ENCODE measurements around the gene STAMBP.

Gene STAMBP

GRCh38 chr2:73825408-73825807, 3.4 kb upstream of the STAMBP start:
- Mint-ChIP-seq H3K9me3 (no peaks in the 10 kb centered on the region), H3K36me3 (ENCODE audit: low read depth) (peaks cover 5% of the 10 kb centered on the region), H3K4me1 (peaks cover 48% of the 10 kb centered on the region), H3K27ac (no peak overlapping the region), H3K27me3 (no peaks in the 10 kb centered on the region), H3K4me3 (no peak overlapping the region)
- no peak for ATAC-seq
- DNase-seq: no peak

DNA sequence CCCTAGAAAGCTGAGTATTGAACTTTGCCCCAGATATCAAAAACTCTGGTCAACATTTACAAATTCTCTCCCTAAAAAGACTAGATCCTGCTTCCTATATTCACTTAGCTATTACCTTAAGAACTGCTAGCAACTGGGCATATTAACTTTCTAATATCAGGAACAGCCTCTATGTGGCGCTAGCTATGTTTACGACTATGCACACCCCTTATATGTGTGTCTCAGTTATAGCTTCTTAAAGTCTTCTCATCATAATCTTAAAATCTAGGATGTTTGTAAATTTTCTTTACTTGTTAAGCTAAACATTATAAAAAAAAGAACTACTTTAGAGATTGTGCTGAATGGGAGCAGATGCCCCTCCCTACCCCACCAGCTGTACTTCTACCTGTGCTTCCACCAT, 1.7 kb upstream of the STAMBP start:
- DNase-seq: no peak
- H3K4me1 Mint-ChIP-seq: peaks cover 47% of the 10 kb centered on the region

DNA sequence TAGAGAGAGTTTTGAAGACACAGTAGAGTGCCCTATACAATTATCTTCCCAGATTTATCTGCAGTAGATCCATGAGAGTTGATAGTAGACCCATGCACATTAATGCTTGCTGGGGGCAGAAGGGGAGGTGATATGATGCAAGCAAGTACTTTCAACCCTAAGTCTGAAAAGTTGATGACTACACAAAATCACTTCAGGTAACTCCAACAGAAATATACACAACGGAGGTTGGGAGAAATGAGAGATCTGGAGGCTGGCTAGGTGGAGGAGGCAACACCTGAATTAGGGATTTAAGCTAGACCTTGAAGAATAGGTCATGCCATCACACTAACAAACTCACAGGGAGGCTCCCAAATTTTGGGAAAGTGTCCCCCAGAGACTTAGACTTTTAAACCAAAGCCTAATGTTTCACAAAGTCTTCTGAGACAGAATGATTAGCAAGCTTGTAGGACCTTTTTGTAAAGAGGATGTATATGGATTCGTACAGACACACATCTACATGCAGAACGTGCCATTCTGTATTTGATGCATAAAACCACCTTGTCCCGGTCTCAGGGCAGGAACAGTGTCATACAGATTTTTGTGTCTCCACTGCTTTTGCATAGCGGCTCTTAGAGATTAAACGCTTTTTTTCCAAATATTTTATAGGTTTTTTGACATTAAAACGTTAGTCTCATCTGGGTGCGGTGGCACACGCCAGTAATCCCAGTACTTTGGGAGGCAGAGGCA, 937 bp upstream of the STAMBP start:
- Mint-ChIP-seq H3K27me3 (no peaks in the 10 kb centered on the region), H3K36me3 (ENCODE audit: low read depth) (peaks cover 15% of the 10 kb centered on the region), H3K4me3 (peak overlapping the region; percentile 91), H3K4me1 (peaks cover 47% of the 10 kb centered on the region), H3K27ac (no peak overlapping the region), H3K9me3 (peaks cover 4% of the 10 kb centered on the region)
- no peak for ATAC-seq
- DNase-seq: no peak

More for the DNA sequence above, 1.7 kb upstream of the STAMBP start:
- no peaks in the 10 kb centered on the region for H3K9me3 Mint-ChIP-seq
- peaks cover 7% of the 10 kb centered on the region for H3K36me3 Mint-ChIP-seq (ENCODE audit: low read depth)
- no peak overlapping the region for H3K4me3 Mint-ChIP-seq
- H3K27me3 Mint-ChIP-seq: no peaks in the 10 kb centered on the region
- ATAC-seq: no peak
- H3K27ac Mint-ChIP-seq: no peak overlapping the region

GRCh38 chr2:73828389-73828817, 358 bp upstream of the STAMBP start:
- peak overlapping the region; percentile 91 for H3K4me3 Mint-ChIP-seq
- peaks cover 20% of the 10 kb centered on the region for H3K36me3 Mint-ChIP-seq (ENCODE audit: low read depth)
- ATAC-seq: no peak
- no peak for DNase-seq
- H3K27me3 Mint-ChIP-seq: no peaks in the 10 kb centered on the region
- H3K4me1 Mint-ChIP-seq: peaks cover 48% of the 10 kb centered on the region
- H3K27ac Mint-ChIP-seq: peak overlapping the region; percentile 97
- H3K9me3 Mint-ChIP-seq: peaks cover 4% of the 10 kb centered on the region

- peaks cover 34% of the 10 kb centered on the region for H3K36me3 Mint-ChIP-seq (ENCODE audit: low read depth)
- peak overlapping the region; percentile 91 for H3K4me3 Mint-ChIP-seq
- no peak for DNase-seq
- peak overlapping the region; percentile 97 for H3K27ac Mint-ChIP-seq
- ATAC-seq: peak; percentile 88
- H3K27me3 Mint-ChIP-seq: no peaks in the 10 kb centered on the region
- H3K9me3 Mint-ChIP-seq: peaks cover 4% of the 10 kb centered on the region
- H3K4me1 Mint-ChIP-seq: peaks cover 52% of the 10 kb centered on the region
Measured at GRCh38 chr2:73830871-73831401, 2.2 kb downstream of the STAMBP start.

GRCh38 chr2:73832930-73833329, 4.2 kb downstream of the STAMBP start:
- ATAC-seq (no peak), DNase-seq (no peak)
- no peaks in the 10 kb centered on the region for H3K27me3 Mint-ChIP-seq
- H3K36me3 Mint-ChIP-seq (ENCODE audit: low read depth): peaks cover 38% of the 10 kb centered on the region
- H3K4me3 Mint-ChIP-seq: peak overlapping the region; percentile 6
- peaks cover 49% of the 10 kb centered on the region for H3K4me1 Mint-ChIP-seq
- peak overlapping the region; percentile 71 for H3K27ac Mint-ChIP-seq
- H3K9me3 Mint-ChIP-seq: peaks cover 4% of the 10 kb centered on the region

DNA sequence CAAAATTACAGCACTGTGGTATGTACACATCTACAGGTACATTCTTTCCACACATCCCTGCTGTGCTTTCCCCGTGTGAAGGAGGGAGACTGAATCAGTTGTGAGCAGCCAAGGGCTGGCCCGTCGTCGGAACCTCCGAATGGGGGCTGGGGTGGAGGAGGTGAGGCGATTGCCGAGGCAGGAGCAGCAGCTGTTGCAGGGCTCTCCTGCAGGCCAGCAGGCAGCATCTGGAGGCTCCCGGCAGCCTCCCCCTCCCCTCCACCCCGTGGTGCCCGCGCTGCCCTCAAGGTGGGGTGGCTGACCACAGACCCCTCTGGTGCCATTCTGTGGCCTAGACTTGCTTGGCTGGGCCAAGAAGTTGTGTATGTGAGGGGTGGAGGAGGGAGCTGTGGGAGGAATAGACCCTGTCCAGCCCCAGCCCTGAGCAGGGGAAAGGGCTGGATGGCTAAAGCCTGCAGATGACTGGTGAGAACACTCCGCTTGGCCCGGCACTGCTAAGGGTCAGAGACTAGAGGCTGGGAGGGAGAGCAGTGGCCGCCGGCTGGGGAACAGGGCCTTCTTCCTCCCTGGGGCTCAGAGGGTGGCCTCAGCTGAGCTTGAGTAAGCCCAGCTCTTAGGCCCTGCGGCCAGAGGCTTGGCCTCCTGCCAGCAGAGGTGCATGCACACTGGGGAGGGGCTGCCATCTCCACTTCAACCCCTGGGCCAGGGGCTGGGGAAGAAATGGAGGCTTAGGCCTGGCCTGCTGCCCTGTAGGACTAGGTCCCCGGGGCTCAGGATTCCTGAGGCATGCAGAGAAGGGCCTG, 7.6 kb downstream of the STAMBP start:
- Mint-ChIP-seq H3K9me3 (peaks cover 4% of the 10 kb centered on the region), H3K4me3 (no peak overlapping the region), H3K36me3 (ENCODE audit: low read depth) (peaks cover 42% of the 10 kb centered on the region), H3K27me3 (no peaks in the 10 kb centered on the region), H3K27ac (no peak overlapping the region), H3K4me1 (peaks cover 29% of the 10 kb centered on the region)
- ATAC-seq (no peak), DNase-seq (no peak)

DNA sequence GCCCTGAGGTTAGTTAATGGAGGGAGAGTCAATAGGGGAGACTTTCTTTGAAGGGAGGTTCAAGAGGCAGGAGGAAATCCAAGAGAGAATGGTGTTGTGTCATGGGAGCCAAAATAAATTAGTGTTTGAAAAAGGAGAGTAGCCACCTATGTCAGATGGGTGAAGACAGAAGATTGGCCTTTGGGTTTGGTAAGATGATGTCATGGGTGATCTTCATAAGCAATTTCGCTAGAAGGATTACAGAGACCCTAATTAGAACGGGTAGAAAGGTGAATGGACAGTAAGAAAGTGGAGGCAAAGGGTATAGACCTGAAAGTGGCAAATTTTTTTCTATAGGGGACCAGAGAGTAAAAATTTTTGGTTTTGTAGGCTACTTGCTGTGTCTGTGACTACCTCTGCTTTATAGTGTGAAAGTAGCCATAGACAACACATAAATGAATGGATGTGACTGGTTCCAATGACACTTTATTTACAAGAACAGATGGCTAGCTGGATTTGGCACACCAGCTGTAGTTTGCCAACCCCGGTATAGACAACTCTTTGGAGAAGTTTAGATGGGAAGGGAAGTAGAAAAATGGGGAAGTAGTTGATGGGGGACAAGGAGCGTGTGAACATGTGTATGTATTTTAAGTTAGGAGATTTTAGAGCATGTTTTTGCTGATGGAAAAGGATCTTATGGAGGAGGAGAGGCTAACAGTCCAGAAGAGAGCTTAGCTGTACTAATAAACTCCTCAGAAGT, 9.3 kb downstream of the STAMBP start:
- no peak overlapping the region for H3K4me3 Mint-ChIP-seq
- DNase-seq: no peak
- no peaks in the 10 kb centered on the region for H3K27me3 Mint-ChIP-seq
- ATAC-seq: no peak
- peaks cover 22% of the 10 kb centered on the region for H3K4me1 Mint-ChIP-seq
- peak overlapping the region; percentile 1 for H3K27ac Mint-ChIP-seq
- no peaks in the 10 kb centered on the region for H3K9me3 Mint-ChIP-seq
- peaks cover 32% of the 10 kb centered on the region for H3K36me3 Mint-ChIP-seq (ENCODE audit: low read depth)

DNA sequence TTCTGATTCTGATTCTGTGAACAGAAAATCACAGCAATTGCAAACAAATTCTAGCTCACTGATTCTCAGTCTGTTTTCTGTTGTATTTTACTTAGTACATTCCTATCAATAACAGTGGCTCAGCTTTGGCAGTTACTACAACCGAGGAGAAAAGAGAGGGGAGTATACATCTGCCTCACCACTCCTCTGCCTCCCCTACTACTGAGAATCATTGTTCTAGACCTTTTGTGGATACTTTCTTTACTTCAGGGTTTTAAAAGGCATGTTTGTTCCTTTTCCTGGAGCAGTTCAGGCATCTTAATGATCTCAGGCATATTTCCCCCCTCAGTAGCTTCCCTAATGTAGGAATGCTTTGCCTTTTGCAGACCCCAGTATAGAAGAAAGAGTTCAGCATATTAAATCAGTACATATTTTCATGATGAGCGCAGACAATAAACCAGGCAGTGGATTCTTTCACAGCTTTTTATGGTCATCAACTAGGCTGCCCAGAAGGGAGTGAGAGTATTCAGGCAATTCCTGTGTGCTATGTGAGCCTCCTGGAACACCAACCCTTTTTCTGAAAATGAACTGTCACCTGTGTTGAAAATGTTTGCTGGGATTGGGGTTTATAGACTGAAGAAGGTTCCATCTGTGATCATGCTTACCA, 10.3 kb downstream of the STAMBP start:
- H3K4me1 Mint-ChIP-seq: peaks cover 19% of the 10 kb centered on the region
- peaks cover 25% of the 10 kb centered on the region for H3K36me3 Mint-ChIP-seq (ENCODE audit: low read depth)
- H3K4me3 Mint-ChIP-seq: no peak overlapping the region
- no peaks in the 10 kb centered on the region for H3K9me3 Mint-ChIP-seq
- DNase-seq: no peak
- no peaks in the 10 kb centered on the region for H3K27me3 Mint-ChIP-seq
- no peak for ATAC-seq
- no peak overlapping the region for H3K27ac Mint-ChIP-seq

GRCh38 chr2:73839653-73840411, 11.1 kb downstream of the STAMBP start:
- Mint-ChIP-seq H3K4me1 (peaks cover 16% of the 10 kb centered on the region), H3K4me3 (no peak overlapping the region), H3K27ac (no peak overlapping the region), H3K27me3 (no peaks in the 10 kb centered on the region), H3K9me3 (no peaks in the 10 kb centered on the region), H3K36me3 (ENCODE audit: low read depth) (peaks cover 26% of the 10 kb centered on the region)
- DNase-seq (no peak), ATAC-seq (no peak)

DNA sequence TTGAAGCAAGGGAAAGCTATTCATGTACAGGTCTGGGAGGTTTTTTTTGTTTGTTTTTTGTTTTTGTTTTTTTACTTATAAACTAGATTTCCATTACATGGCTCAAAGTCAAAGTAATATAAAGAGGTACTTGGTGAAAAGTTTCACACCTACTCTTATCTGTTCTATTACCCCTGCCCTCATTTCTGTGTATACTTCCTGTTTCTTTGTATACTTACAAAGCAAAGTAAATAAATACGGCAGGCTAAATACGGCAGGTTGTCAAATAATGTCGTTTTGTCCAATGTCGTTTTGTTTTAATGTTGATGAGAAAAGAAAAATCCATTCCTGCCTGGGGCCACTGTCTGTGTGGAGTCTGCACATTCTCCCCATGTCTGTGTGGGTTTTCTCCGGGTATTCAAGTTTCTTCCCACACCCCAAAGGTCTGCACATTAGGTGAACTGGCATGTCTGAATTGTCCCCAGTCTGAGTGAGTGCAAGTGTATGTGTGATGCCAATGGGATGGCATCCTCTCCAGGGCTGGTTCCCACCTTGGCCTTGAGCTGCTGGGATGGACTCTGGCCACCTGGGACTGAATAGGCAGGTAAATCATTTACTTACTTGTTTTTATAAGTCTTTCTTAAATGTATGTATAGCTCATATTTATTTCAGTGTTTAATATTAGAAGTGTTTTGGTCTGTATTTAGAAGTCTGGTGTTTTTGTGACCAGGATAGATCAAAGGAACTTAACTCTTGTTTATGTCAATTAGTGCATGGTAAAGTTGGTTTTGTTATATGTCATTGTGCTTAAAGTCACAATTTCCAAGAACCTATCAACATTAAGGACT, 13.4 kb downstream of the STAMBP start:
- Mint-ChIP-seq H3K27me3 (no peaks in the 10 kb centered on the region), H3K9me3 (no peaks in the 10 kb centered on the region), H3K27ac (no peak overlapping the region), H3K36me3 (ENCODE audit: low read depth) (peaks cover 38% of the 10 kb centered on the region), H3K4me1 (peaks cover 16% of the 10 kb centered on the region), H3K4me3 (no peak overlapping the region)
- ATAC-seq: no peak
- DNase-seq: no peak

DNA sequence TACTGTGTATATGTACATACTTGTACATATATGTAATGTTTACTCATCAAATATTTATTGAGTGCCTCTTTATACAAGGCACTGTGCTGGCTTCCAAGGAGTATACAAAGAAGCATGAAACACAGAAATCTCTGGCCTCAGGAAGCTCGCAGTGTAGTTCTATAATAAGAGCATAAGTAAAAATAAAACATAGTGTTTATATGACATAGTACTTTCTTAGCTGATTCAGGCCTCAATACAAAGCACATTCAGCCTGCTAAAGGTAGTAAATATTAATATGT, 13.9 kb downstream of the STAMBP start:
- ATAC-seq (no peak), DNase-seq (no peak)
- H3K27me3 Mint-ChIP-seq: no peaks in the 10 kb centered on the region
- no peaks in the 10 kb centered on the region for H3K9me3 Mint-ChIP-seq
- H3K27ac Mint-ChIP-seq: no peak overlapping the region
- H3K36me3 Mint-ChIP-seq (ENCODE audit: low read depth): peaks cover 41% of the 10 kb centered on the region
- peaks cover 15% of the 10 kb centered on the region for H3K4me1 Mint-ChIP-seq
- H3K4me3 Mint-ChIP-seq: no peak overlapping the region

- DNase-seq: no peak
- no peaks in the 10 kb centered on the region for H3K27me3 Mint-ChIP-seq
- ATAC-seq: no peak
- H3K4me3 Mint-ChIP-seq: no peak overlapping the region
- no peak overlapping the region for H3K27ac Mint-ChIP-seq
- peaks cover 46% of the 10 kb centered on the region for H3K36me3 Mint-ChIP-seq (ENCODE audit: low read depth)
- H3K4me1 Mint-ChIP-seq: peaks cover 8% of the 10 kb centered on the region
- no peaks in the 10 kb centered on the region for H3K9me3 Mint-ChIP-seq
Measured at GRCh38 chr2:73844087-73844486, 15.3 kb downstream of the STAMBP start.
